ENCODE measurements around the gene BCL2L12. TPM values are rescaled to one million over a fixed set of nuclear protein-coding genes. Genes with fewer than 3 reads are reported as not detected.
"Not testable (repeated sequence)": the region's sequence is repeated elsewhere in the genome, so short reads cannot be mapped to it uniquely, and the experiment has no call there.

Gene BCL2L12
- total and polyA plus RNA-seq, 4 donors, result 1.6 to 15.7 (median 6.8) TPM

DNA sequence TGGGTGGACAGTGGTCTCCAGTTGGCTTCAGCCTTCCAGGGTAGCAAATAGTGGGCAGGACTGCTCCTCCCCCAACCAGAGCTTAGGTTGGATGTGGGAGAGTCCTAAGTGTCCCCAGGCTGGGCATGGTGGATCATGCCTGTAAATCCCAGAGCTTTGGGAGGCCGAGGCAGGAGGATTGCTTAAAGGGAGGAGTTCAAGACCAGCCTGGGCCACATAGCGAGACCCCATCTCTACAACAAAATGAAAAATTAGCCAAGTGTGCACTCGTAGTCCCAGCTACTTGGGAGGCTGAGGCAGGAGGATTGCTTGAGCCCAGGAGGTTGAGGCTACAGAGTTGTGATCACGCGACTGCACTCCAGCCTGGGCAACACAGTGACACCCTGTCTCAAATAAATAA, 33.2 kb upstream of the BCL2L12 start (continued):
- TF ChIP-seq, protein P1, sequence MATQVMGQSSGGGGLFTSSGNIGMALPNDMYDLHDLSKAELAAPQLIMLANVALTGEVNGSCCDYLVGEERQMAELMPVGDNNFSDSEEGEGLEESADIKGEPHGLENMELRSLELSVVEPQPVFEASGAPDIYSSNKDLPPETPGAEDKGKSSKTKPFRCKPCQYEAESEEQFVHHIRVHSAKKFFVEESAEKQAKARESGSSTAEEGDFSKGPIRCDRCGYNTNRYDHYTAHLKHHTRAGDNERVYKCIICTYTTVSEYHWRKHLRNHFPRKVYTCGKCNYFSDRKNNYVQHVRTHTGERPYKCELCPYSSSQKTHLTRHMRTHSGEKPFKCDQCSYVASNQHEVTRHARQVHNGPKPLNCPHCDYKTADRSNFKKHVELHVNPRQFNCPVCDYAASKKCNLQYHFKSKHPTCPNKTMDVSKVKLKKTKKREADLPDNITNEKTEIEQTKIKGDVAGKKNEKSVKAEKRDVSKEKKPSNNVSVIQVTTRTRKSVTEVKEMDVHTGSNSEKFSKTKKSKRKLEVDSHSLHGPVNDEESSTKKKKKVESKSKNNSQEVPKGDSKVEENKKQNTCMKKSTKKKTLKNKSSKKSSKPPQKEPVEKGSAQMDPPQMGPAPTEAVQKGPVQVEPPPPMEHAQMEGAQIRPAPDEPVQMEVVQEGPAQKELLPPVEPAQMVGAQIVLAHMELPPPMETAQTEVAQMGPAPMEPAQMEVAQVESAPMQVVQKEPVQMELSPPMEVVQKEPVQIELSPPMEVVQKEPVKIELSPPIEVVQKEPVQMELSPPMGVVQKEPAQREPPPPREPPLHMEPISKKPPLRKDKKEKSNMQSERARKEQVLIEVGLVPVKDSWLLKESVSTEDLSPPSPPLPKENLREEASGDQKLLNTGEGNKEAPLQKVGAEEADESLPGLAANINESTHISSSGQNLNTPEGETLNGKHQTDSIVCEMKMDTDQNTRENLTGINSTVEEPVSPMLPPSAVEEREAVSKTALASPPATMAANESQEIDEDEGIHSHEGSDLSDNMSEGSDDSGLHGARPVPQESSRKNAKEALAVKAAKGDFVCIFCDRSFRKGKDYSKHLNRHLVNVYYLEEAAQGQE (IDR thresholded peaks at IDR 0.05), result no peak
- no peak for TF ChIP-seq NR2F2 (IDR thresholded peaks at IDR 0.05)

DNA sequence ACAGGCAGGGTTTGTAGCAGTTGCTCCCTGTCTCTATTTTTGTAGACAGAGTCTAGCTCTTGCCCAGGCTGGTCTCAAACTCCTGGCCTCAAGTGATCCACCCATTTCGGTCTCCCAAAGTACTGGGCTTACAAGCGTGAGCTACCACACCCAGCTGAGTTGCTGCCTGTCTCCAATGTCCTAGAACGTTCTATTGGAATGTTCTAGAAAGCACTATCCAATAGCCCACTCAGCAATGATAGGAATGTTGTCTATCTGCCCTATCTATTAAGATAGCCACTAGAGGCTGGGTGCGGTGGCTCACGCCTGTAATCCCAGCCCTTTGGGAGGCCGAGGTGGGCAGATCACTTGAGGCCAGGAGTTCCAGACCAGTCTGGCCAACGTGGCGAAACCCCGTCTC, 32.5 kb upstream of the BCL2L12 start:
- not testable (repeated sequence) for DNase-seq (ENCODE audit: low spot score); H3K36me3 ChIP-seq (ENCODE audit: control insufficient read depth in 4 of 4, insufficient read depth in 3 of 4, low read depth in 1 of 4, low read length in 3 of 4); H3K27ac ChIP-seq (ENCODE audit: low read depth in 1 of 2, low read length in 2 of 2); H3K27me3 ChIP-seq (ENCODE audit: control insufficient read depth in 4 of 4, insufficient read depth in 4 of 4, low read length in 3 of 4); H3K9me3 ChIP-seq (ENCODE audit: control insufficient read depth in 4 of 4, low read length in 3 of 4); H3K4me3 ChIP-seq (ENCODE audit: low read depth in 1 of 3, low read length in 3 of 3); H3K9ac ChIP-seq (ENCODE audit: low read depth in 1 of 2, low read length in 2 of 2); H3K4me1 ChIP-seq (ENCODE audit: control insufficient read depth in 4 of 4, insufficient read depth in 4 of 4, low read length in 3 of 4)
- 81% methylated on average over 9 of the region's 9 CpGs for WGBS

DNA sequence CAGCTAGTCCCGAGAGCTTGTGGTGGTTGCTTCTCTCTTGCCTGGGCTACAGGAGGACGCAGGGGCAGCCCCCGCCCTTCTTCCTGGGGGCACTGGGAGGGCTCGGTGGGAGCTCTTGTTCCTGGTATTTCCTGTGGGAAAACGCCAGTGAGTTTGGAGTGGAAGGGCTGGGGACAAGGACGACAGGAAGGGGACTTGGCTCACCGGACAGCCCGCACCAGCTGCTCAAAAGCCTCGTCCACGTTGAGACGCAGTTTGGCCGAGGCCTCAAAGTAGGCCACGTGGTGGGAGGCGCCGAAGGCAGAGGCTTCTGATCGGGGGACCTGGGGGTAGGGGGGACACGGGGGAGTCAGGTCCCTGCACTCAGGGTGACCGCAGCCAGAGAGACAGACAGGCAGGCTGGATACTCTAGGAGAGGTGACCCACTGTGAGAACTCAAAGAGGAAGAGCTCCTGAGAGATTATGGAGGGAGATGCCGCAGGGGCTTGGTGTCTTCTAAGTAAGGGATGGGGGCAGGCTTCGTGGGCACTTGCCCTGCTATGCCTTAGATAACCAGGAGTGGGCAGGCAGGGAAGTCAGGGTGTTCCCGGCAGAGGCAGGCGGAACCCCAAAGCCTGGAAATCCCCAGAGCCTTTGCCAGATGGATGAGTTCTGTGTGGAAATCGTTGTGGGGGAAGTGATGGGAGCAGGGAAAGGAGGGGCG, 30.1 kb upstream of the BCL2L12 start:
- H3K36me3 ChIP-seq (ENCODE audit: control insufficient read depth in 4 of 4, insufficient read depth in 3 of 4, low read depth in 1 of 4, low read length in 3 of 4), result no peaks in the 10 kb centered on the region
- 64% methylated on average over 24 of the region's 24 CpGs for WGBS
- no peak overlapping the region for H3K9ac ChIP-seq (ENCODE audit: low read depth in 1 of 2, low read length in 2 of 2)
- H3K4me3 ChIP-seq (ENCODE audit: low read depth in 1 of 3, low read length in 3 of 3), result no peak overlapping the region
- H3K9me3 ChIP-seq (ENCODE audit: control insufficient read depth in 4 of 4, low read length in 3 of 4), result no peaks in the 10 kb centered on the region
- peaks cover 0 to 8% (median 6%) of the 10 kb centered on the region in 4 donors for H3K4me1 ChIP-seq (ENCODE audit: control insufficient read depth in 4 of 4, insufficient read depth in 4 of 4, low read length in 3 of 4)
- H3K27me3 ChIP-seq (ENCODE audit: control insufficient read depth in 4 of 4, insufficient read depth in 4 of 4, low read length in 3 of 4), result no peaks in the 10 kb centered on the region
- DNase-seq (ENCODE audit: low spot score), result no peak
- no peak for TF ChIP-seq RAD21 (IDR thresholded peaks at IDR 0.05)
- TF ChIP-seq, protein P2, sequence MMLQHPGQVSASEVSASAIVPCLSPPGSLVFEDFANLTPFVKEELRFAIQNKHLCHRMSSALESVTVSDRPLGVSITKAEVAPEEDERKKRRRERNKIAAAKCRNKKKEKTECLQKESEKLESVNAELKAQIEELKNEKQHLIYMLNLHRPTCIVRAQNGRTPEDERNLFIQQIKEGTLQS (IDR thresholded peaks at IDR 0.05), result no peak
- TF ChIP-seq, protein P3, sequence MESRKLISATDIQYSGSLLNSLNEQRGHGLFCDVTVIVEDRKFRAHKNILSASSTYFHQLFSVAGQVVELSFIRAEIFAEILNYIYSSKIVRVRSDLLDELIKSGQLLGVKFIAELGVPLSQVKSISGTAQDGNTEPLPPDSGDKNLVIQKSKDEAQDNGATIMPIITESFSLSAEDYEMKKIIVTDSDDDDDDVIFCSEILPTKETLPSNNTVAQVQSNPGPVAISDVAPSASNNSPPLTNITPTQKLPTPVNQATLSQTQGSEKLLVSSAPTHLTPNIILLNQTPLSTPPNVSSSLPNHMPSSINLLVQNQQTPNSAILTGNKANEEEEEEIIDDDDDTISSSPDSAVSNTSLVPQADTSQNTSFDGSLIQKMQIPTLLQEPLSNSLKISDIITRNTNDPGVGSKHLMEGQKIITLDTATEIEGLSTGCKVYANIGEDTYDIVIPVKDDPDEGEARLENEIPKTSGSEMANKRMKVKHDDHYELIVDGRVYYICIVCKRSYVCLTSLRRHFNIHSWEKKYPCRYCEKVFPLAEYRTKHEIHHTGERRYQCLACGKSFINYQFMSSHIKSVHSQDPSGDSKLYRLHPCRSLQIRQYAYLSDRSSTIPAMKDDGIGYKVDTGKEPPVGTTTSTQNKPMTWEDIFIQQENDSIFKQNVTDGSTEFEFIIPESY (IDR thresholded peaks at IDR 0.05), result no peak
- TF ChIP-seq, protein P1 (IDR thresholded peaks at IDR 0.05), result no peak
- TF ChIP-seq NR2F2 (IDR thresholded peaks at IDR 0.05), result no peak
- H3K27ac ChIP-seq (ENCODE audit: low read depth in 1 of 2, low read length in 2 of 2), result peak overlapping the region in 1 of 2 donors; percentile 1
